Spinal cord (tissue), 10 donors: ENCODE measurements around the gene SCNN1B. TPM values are rescaled to one million over a fixed set of nuclear protein-coding genes. Genes with fewer than 3 reads are reported as not detected.

ENCODE experiments used
- DNase-seq, 6 donors: peaks; one replicate each; pipeline versions ENCODE4 v3.0.0 to v3.0.0-alpha.2; 2013 to 2015; ENCODE audit warnings: low spot score in 6 of 6, low read depth in 4 of 6
- H3K27ac ChIP-seq: one replicate; pipeline ENCODE4 v1.5.1; 2013; ENCODE audit warnings: low read depth, low read length, control low read depth
- H3K27me3 ChIP-seq: one replicate; pipeline ENCODE4 v1.6.1; 2013; ENCODE audit warnings: low read length; ENCODE audit not compliant: control insufficient read depth, insufficient read depth
- H3K36me3 ChIP-seq: one replicate; pipeline ENCODE4 v1.6.1; 2013; ENCODE audit warnings: low read length; ENCODE audit not compliant: control insufficient read depth, insufficient read depth
- H3K4me1 ChIP-seq: one replicate; pipeline ENCODE4 v1.6.1; 2013; ENCODE audit warnings: low read length; ENCODE audit not compliant: control insufficient read depth, insufficient read depth
- H3K4me3 ChIP-seq: one replicate; pipeline ENCODE4 v1.5.1; 2013; ENCODE audit warnings: low read depth, low read length, control low read depth
- H3K9me3 ChIP-seq: one replicate; pipeline ENCODE4 v1.6.1; 2013; ENCODE audit warnings: low read length; ENCODE audit not compliant: control insufficient read depth, insufficient read depth
- WGBS: methylation state at CpG from one replicate; pipeline ENCODE4 v1.1.5; 2013; ENCODE audit warnings: missing lambda C conversion rate; ENCODE audit not compliant: insufficient coverage; 5-methylcytosine and 5-hydroxymethylcytosine counted together
- polyA plus RNA-seq, 2 donors: library from polyadenylated mRNA; unstranded; fragments of 120-200 nt; gene quantifications; one replicate each; pipeline ENCODE4 v1.2.1, GENCODE V29; 2013; ENCODE audit not compliant: insufficient read length in 2 of 2
- total RNA-seq, 2 donors: library from RNA; depleted of rRNA in 1 of 2; stranded (reverse); fragments of 120-200 nt in 1 of 2; fragments of >200 nt in 1 of 2; gene quantifications; one replicate each; pipeline versions ENCODE4 v1.2.3 to v1.2.4, GENCODE V29; 2013 to 2014
- donor health status: healthy.

The SCNN1B gene
- total and polyA plus RNA-seq, 4 donors, result 0.40 to 2.8 (median 1.6) TPM

DNA sequence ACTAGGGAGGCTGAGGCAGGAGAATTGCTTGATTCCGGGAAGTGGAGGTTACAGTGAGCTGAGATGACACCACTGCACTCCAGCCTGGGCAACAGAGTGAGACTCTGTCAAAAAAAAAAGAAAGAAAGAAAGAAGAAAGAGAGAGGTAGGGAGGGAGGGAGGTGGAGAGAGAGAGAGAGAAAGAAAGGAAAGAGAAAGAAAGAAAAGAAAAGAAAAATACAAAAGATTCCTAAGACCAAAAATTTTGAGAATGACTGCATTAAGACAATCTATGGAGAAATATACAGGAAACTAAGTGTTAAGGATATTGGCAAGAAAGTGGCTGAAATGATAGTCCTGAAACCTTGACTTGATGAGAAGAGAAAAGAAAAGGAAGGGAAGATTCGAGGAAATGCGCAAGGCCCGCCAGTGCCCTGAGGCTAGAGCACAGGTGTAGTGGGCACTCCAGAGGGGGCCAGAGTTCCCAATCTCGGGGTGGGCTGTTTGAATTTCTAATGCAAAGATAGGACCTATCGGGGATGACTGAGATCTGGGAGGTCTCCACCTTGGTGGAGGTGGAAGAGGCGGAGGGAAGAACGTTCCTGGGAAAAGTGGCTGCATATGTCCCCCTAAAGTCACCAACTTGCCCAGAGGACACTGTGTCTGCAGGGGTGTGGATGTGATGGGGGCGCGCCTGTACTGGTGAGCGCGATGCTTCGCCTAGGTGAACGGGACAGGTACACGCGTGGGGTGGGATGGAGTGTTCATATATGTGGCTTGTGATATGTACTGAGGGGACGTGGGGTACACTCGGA lies 654 bp upstream of the SCNN1B start:
- H3K27me3 ChIP-seq, result peaks cover 20% of the 10 kb centered on the region

DNA sequence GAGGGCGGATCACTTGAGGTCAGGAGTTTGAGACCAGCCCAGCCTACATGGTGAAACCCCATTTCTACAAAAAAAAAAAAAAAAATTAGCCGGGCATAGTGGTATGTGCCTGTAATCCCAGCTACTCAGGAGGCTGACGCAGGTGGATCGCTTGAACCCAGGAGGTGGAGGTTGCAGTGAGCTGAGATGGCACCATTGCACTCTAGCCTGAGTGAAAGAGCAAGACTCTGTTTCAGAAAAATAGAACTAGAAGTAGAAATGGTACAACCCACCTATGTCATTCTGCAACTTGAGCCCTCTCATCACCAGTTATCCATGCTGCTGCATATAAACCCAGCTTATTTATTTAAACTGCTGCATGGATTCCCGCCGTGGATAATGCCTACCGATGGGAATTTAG lies 1.6 kb downstream of the SCNN1B start:
- Histone ChIP-seq H3K4me3 (no peak overlapping the region), H3K4me1 (peaks cover 11% of the 10 kb centered on the region), H3K27ac (no peak overlapping the region), H3K9me3 (no peaks in the 10 kb centered on the region), H3K36me3 (no peaks in the 10 kb centered on the region), H3K27me3 (peaks cover 20% of the 10 kb centered on the region)
- WGBS, result 100% methylated on average over 1 of the region's 7 CpGs
- DNase-seq, result no peak

More for the DNA sequence above, 654 bp upstream of the SCNN1B start:
- DNase-seq, result no peak
- no peak overlapping the region for H3K27ac ChIP-seq
- H3K36me3 ChIP-seq, result no peaks in the 10 kb centered on the region
- peak overlapping the region; percentile 21 for H3K4me3 ChIP-seq
- WGBS, result 20% methylated on average over 18 of the region's 18 CpGs
- H3K9me3 ChIP-seq, result no peaks in the 10 kb centered on the region
- peaks cover 11% of the 10 kb centered on the region for H3K4me1 ChIP-seq

DNA sequence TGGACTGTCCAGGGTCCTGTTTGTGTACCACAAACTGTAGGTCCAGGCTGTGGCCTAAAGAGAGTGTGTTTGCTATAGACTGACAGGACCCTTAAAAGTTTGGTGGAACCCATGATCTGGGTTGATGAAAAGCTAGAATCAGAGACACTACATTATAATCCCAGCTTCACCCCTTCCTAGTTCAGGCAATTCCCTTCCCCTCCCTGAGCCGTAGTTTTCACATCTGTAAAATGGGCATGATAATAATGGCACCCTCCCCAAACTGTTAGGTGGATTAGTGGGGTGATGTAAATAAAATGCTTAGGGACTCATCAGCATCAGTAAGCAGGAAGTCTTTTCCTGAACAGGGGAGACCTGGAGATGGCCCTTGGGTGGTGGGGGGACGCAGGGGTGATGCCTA lies 2.5 kb downstream of the SCNN1B start:
- H3K27ac ChIP-seq, result no peak overlapping the region
- WGBS, result no CpG with 5 or more reads among the region's 2 CpGs
- peaks cover 20% of the 10 kb centered on the region for H3K27me3 ChIP-seq

DNA sequence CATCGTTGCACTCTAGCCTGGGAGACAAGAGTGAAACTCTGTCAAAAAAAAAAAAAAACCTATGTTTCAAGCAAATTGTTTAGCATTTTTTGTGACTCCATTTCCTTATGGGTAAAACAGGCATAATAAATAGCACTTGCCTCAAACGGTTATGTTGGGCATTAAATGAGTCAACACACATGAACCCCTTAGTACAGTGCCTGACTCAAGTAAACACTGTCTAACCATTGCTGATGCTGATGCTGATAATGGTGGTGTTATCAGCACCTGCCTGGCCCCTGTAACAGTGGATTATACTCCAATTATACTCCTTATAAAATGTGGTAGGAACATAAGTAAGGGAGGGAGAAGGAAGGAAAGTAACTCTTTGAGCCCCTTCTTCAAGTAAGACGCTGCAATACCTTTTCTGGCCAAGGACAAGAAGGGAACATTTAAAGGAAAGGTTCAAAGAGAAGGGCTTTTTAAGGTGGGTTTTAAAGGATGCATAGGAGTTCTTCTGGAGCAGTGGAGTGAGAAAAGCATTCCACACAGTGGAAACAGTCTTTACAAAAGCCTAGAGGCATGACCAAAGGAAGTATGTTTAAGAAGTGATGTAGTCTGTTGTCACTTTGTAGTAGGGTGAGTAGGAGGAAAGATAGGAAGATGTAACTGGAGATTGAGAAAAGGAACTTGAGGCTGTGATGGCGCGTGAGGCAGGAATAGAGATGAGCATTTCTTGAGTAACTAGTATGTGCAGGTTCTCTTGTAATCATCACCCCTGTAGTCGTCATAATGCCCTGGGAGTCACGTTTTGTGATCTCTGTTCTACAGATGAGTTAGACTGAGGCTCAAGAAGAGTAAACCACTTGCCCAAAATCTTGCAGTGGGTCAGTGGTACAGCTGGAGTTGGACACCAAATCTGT lies 4.3 kb downstream of the SCNN1B start:
- H3K9me3 ChIP-seq, result no peaks in the 10 kb centered on the region
- H3K27ac ChIP-seq, result no peak overlapping the region
- no peaks in the 10 kb centered on the region for H3K36me3 ChIP-seq
- peaks cover 19% of the 10 kb centered on the region for H3K27me3 ChIP-seq
- WGBS, result 94% methylated on average over 5 of the region's 7 CpGs
- H3K4me1 ChIP-seq, result peaks cover 10% of the 10 kb centered on the region
- DNase-seq, result no peak
- H3K4me3 ChIP-seq, result no peak overlapping the region

More for the DNA sequence above, 2.5 kb downstream of the SCNN1B start:
- no peaks in the 10 kb centered on the region for H3K36me3 ChIP-seq
- no peak for DNase-seq
- peaks cover 11% of the 10 kb centered on the region for H3K4me1 ChIP-seq
- no peak overlapping the region for H3K4me3 ChIP-seq
- no peaks in the 10 kb centered on the region for H3K9me3 ChIP-seq

DNA sequence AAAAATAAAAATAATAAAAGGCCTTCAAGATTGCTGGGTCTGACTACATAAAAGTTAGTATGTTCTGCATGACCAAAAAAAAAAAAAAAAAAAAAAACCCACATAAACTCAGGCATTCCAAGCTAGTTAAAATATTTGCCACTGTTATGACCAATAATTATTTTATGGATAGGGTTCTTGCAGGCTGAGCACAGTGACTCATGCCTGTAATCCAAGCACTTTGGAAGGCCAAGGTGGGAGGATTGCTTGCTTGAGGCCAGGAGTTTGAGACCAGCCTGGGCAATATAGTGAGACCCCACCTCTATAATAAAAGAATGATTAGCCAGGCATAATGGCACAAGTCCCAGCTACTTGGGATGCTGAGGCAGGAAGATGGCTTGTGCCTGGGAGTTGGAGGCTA lies 8.1 kb downstream of the SCNN1B start:
- DNase-seq, result no peak
- Histone ChIP-seq H3K9me3 (no peaks in the 10 kb centered on the region), H3K27me3 (no peaks in the 10 kb centered on the region)

DNA sequence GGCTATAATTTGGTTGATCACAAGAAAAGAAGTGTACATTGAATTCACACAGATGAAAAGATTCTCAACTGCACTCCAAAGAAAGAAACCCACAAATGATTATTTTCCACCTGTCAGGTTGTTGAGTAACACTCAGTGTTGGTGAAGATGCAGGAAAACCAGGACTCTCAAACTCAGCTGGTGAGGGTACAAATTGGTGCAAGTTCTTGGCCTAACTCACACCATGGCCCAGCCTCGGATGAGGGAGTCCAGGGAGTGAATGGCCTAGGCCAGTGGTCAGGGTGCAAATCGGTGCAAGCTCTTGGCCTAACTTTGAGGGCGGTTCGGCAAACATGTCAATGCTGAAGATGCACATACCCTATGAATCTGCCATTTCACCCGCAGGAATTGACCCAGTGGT lies 8.6 kb downstream of the SCNN1B start:
- no peaks in the 10 kb centered on the region for H3K36me3 ChIP-seq
- 95% methylated on average over 5 of the region's 5 CpGs for WGBS
- no peaks in the 10 kb centered on the region for H3K4me1 ChIP-seq
- no peaks in the 10 kb centered on the region for H3K27me3 ChIP-seq
- H3K4me3 ChIP-seq, result no peak overlapping the region
- no peak overlapping the region for H3K27ac ChIP-seq
- no peak for DNase-seq
- H3K9me3 ChIP-seq, result no peaks in the 10 kb centered on the region

More for the DNA sequence above, 8.1 kb downstream of the SCNN1B start:
- Histone ChIP-seq H3K36me3 (no peaks in the 10 kb centered on the region), H3K27ac (no peak overlapping the region), H3K4me1 (no peaks in the 10 kb centered on the region), H3K4me3 (no peak overlapping the region)

DNA sequence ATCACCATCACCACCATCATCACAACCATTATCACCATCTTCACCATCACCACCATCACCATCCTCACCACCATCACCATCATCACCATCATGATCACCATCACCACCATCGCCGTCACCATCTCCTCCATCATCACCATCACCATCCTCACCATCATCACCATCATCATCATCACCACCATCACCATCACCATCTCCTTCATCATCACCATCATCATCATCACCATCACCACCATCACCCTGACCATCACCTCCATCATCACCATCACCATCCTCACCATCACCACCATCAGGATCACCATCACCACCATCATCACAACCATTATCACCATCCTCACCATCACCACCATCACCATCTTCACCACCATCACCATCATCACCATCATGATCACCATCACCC lies 14.1 kb downstream of the SCNN1B start:
- 98% methylated on average over 2 of the region's 2 CpGs for WGBS
- H3K4me1 ChIP-seq, result peaks cover 7% of the 10 kb centered on the region
- H3K9me3 ChIP-seq, result no peaks in the 10 kb centered on the region
- H3K27me3 ChIP-seq, result peaks cover 2% of the 10 kb centered on the region
- no peak overlapping the region for H3K27ac ChIP-seq
- DNase-seq, result no peak
- no peak overlapping the region for H3K4me3 ChIP-seq
- H3K36me3 ChIP-seq, result no peaks in the 10 kb centered on the region

DNA sequence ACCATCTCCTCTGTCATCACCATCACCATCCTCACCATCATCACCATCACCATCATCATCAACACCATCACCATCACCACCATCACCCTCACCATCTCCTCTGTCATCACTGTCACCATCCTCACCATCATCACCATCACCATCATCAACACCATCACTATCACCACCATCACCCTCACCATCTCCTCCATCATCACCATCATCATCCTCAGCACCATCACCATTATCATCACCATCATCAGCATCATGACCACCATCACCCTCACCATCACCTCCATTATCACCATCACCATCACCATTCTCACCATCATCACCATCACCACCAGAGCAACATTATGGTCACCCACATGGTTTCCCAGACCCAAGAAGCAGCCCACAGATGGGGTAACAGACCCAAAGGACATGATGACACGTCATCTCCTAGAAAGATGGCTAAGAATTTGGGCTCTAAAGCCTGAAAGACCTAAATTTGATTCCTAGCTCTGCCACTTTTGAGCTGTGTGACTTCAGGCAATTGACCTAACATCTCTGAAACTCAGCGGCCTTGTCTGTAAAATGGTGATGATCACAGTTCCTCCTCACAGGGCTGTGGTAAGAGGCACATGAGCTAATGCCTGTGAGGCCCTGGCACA lies 14.6 kb downstream of the SCNN1B start:
- H3K27me3 ChIP-seq, result peaks cover 2% of the 10 kb centered on the region
- no peaks in the 10 kb centered on the region for H3K9me3 ChIP-seq
- H3K36me3 ChIP-seq, result no peaks in the 10 kb centered on the region
- no peak for DNase-seq
- H3K4me1 ChIP-seq, result peaks cover 7% of the 10 kb centered on the region
- H3K4me3 ChIP-seq, result no peak overlapping the region
- WGBS, result 95% methylated on average over 2 of the region's 2 CpGs
- H3K27ac ChIP-seq, result no peak overlapping the region

DNA sequence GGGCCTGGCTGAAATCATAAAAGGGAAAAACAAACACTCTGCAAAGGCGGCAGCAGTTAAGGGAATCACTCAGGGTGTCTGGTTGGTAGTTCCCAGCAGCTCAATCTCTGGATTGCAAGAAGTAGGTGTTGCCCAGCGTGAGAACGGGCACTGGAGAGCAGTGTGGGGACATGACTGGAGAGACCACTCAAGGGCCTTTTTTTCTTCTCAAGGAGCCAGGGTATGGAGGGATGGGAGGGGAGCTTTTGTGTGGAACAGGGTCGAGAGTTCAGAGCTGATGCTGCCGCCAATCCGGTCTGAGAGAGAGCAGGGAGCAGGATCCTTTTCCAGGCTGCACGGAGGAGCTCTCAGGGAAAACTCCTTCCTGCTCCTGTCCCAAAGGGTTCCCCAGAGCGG lies 15.2 kb downstream of the SCNN1B start:
- no peak overlapping the region for H3K27ac ChIP-seq
- H3K36me3 ChIP-seq, result no peaks in the 10 kb centered on the region
- peak in 1 of 6 donors; percentile 7 for DNase-seq
- H3K27me3 ChIP-seq, result peaks cover 2% of the 10 kb centered on the region
- 40% methylated on average over 7 of the region's 8 CpGs for WGBS
- H3K9me3 ChIP-seq, result no peaks in the 10 kb centered on the region
- peaks cover 7% of the 10 kb centered on the region for H3K4me1 ChIP-seq
- H3K4me3 ChIP-seq, result no peak overlapping the region
